Measurements from ENCODE around the gene C2CD4C. TPM values are rescaled to one million over a fixed set of nuclear protein-coding genes. Genes with fewer than 3 reads are reported as not detected.

Gene C2CD4C
- total RNA-seq, 1 experiment from 2014 or later = 14.6 TPM

DNA sequence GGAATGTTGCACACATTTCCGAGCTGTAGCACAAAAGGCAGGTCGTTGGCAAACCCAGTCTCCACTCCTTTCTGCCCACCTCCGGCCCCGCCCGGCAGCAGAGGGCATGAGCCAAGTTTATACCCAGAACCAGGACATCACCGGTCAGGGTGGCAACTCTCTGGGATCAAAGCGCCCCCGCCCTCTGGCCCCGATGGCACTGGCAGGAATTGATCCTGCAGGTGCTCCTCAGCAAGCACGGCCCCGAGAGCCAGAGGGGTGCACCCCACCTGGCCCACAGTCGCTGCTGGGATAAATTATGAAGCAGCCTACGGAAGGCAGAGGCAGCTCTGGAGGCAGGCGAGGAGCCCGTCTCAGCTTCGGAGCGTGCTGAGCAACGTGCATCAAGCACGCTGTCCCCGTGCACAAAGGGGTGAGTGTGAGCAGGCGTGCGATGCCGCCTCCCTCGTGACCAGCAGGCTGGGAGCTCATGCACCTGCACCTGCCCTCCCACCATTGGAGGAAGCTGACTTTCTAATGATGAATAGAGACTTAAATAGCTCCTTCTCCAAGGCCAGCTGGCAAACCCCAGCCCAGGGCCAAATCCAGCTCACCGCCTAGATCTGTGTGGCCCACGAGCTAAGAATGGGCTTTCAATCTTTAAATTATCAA, 26.2 kb upstream of the C2CD4C start:
- H4K5ac ChIP-seq (ENCODE audit: insufficient read length, low read depth, low read length) = no peak overlapping the region
- no peak overlapping the region for H3K27ac ChIP-seq (ENCODE audit: insufficient read length, low read depth, low read length)
- H3K36me3 Mint-ChIP-seq (ENCODE audit: insufficient read depth in 1 of 3, low read depth in 3 of 3) = peaks cover 3 to 13% (median 4%) of the 10 kb centered on the region in 3 experiments; a peak in 6 of 7 replicates
- peaks cover 2% of the 10 kb centered on the region for H3K23me2 ChIP-seq (ENCODE audit: insufficient read length, low read depth, low read length, poor library complexity, severe bottlenecking)
- H2BK12ac ChIP-seq (ENCODE audit: insufficient read length, low read depth, low read length) = no peak overlapping the region
- H3K4me1 ChIP-seq (ENCODE audit: insufficient read depth, low read length) = no peaks in the 10 kb centered on the region; the same call in 1 of the 2 replicates
- peaks cover 2 to 5% of the 10 kb centered on the region in 2 experiments; a peak in 2 of 4 replicates for H3K4me1 Mint-ChIP-seq
- H2BK120ac ChIP-seq (ENCODE audit: low read depth, low read length, poor library complexity, severe bottlenecking) = no peak overlapping the region
- H3T11ph ChIP-seq (ENCODE audit: low read length) = no peak overlapping the region
- H3K4me2 ChIP-seq (ENCODE audit: insufficient read depth, insufficient read length, low read length) = no peak overlapping the region
- H3K27me3 ChIP-seq (ENCODE audit: insufficient read depth, low read length) = no peaks in the 10 kb centered on the region
- TF ChIP-seq, protein P1, sequence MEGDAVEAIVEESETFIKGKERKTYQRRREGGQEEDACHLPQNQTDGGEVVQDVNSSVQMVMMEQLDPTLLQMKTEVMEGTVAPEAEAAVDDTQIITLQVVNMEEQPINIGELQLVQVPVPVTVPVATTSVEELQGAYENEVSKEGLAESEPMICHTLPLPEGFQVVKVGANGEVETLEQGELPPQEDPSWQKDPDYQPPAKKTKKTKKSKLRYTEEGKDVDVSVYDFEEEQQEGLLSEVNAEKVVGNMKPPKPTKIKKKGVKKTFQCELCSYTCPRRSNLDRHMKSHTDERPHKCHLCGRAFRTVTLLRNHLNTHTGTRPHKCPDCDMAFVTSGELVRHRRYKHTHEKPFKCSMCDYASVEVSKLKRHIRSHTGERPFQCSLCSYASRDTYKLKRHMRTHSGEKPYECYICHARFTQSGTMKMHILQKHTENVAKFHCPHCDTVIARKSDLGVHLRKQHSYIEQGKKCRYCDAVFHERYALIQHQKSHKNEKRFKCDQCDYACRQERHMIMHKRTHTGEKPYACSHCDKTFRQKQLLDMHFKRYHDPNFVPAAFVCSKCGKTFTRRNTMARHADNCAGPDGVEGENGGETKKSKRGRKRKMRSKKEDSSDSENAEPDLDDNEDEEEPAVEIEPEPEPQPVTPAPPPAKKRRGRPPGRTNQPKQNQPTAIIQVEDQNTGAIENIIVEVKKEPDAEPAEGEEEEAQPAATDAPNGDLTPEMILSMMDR (conservative IDR thresholded peaks at IDR 0.05) = no peak
- H3K56ac ChIP-seq (ENCODE audit: insufficient read length, low read depth, low read length) = no peak overlapping the region
- H3K27ac Mint-ChIP-seq = no peak overlapping the region
- no peak overlapping the region for H3K18ac ChIP-seq (ENCODE audit: insufficient read length, low read depth, low read length)
- H2AFZ ChIP-seq (ENCODE audit: low read length) = no peak overlapping the region
- H3K4me3 Mint-ChIP-seq = no peak overlapping the region
- DNase-seq = no peak
- H3K9ac ChIP-seq (ENCODE audit: extremely low read depth, insufficient read length, low read length) = no peak overlapping the region
- peaks cover 2% of the 10 kb centered on the region; the same call in 1 of the 2 replicates for H3K27me3 Mint-ChIP-seq (ENCODE audit: low read depth)
- no peak overlapping the region for H3K14ac ChIP-seq (ENCODE audit: insufficient read depth, low read length)
- H2BK15ac ChIP-seq (ENCODE audit: low read depth, low read length) = no peak overlapping the region
- H3K23ac ChIP-seq (ENCODE audit: insufficient read length, low read depth, low read length) = no peak overlapping the region
- no peak overlapping the region for H2BK20ac ChIP-seq (ENCODE audit: low read depth, low read length, poor library complexity, severe bottlenecking)
- no peaks in the 10 kb centered on the region for H3K79me1 ChIP-seq (ENCODE audit: insufficient read depth, low read depth, low read length, poor library complexity, severe bottlenecking)
- H3K4ac ChIP-seq (ENCODE audit: low read depth, low read length) = no peak overlapping the region
- H3K79me2 ChIP-seq (ENCODE audit: insufficient read depth, low read length) = no peaks in the 10 kb centered on the region; the same call in 1 of the 2 replicates
- H4K8ac ChIP-seq (replicated peaks; ENCODE audit: insufficient read length, low read depth, low read length) = no peak overlapping the region
- H3K9me3 ChIP-seq (ENCODE audit: control insufficient read depth, low read depth, low read length) = no peaks in the 10 kb centered on the region
- WGBS (ENCODE audit: extremely low coverage, insufficient read length, low lambda C conversion rate) = no CpG with 5 or more reads among the region's 26 CpGs
- H4K20me1 ChIP-seq (ENCODE audit: control insufficient read depth, insufficient read depth, insufficient read length) = no peaks in the 10 kb centered on the region
- H2AK5ac ChIP-seq (ENCODE audit: insufficient read length, low read length) = no peak overlapping the region
- H4K91ac ChIP-seq (ENCODE audit: insufficient read length, low read depth, low read length) = no peak overlapping the region
- no peak overlapping the region for H2BK5ac ChIP-seq (ENCODE audit: insufficient read length, low read length)
- H3K9me3 Mint-ChIP-seq = peaks cover 8 to 9% of the 10 kb centered on the region in 2 experiments
